H1 (cell line): ENCODE measurements around the gene ORMDL2. TPM values are rescaled to one million over a fixed set of nuclear protein-coding genes. Genes with fewer than 3 reads are reported as not detected.

ENCODE experiments used
- CTCF ChIA-PET: fragments of 300-600 bp; sonication (Branson Sonifier 250); formaldehyde crosslinking; loops from one replicate; lab custom pipeline; 2021; ENCODE audit not compliant: partially characterized antibody; lab: Charles Lee
- POLR2A ChIA-PET: fragments of 300-600 bp; sonication (Branson Sonifier 250); formaldehyde crosslinking; loops from one replicate; lab custom pipeline; 2021; ENCODE audit warnings: inconsistent platforms; ENCODE audit not compliant: partially characterized antibody; lab: Charles Lee
- DNase-seq, 2 experiments: peaks; one replicate each; pipeline versions ENCODE4 v3.0.0 to v3.0.0-alpha.2; 2010 to 2022; ENCODE audit warnings: low spot score in 2 of 2, low read depth in 1 of 2, mixed read lengths in 1 of 2
- FAIRE-seq: peaks from 2 replicates; lab custom pipeline; 2011; peaks lifted over from hg19 to GRCh38; lab: Jason Lieb, UNC
- H2AFZ ChIP-seq: 2 replicates; pipeline ENCODE4 v1.8.1; 2012; ENCODE audit warnings: low read length, inconsistent platforms
- H2AK5ac ChIP-seq: 2 replicates; pipeline ENCODE4 v1.6.1; 2013; ENCODE audit warnings: low read depth, low read length
- H2BK120ac ChIP-seq: replicated peaks from 2 replicates; pipeline ENCODE3; 2013; ENCODE audit warnings: low read depth, low read length, inconsistent platforms
- H2BK12ac ChIP-seq: 2 replicates; pipeline ENCODE4 v1.6.1; 2013; ENCODE audit warnings: low read depth, low read length
- H2BK15ac ChIP-seq: 2 replicates; pipeline ENCODE4 v1.6.1; 2013; ENCODE audit warnings: low read length
- H2BK20ac ChIP-seq: 2 replicates; pipeline ENCODE4 v1.6.1; 2013; ENCODE audit warnings: low read length
- H2BK5ac ChIP-seq: 2 replicates; pipeline ENCODE4 v1.6.1; 2013; ENCODE audit warnings: low read depth, low read length
- H3K14ac ChIP-seq: 2 replicates; pipeline ENCODE4 v1.6.1; 2013; ENCODE audit warnings: inconsistent platforms; ENCODE audit not compliant: insufficient read length
- H3K18ac ChIP-seq: 2 replicates; pipeline ENCODE4 v1.6.1; 2013; ENCODE audit warnings: low read length; ENCODE audit errors: extremely low read depth
- H3K23ac ChIP-seq: 2 replicates; pipeline ENCODE4 v1.6.1; 2013; ENCODE audit warnings: inconsistent platforms; ENCODE audit not compliant: insufficient read length
- H3K23me2 ChIP-seq: 2 replicates; pipeline ENCODE4 v1.6.1; 2013; ENCODE audit warnings: low read depth, low read length
- H3K27ac ChIP-seq: 2 replicates; pipeline ENCODE4 v1.6.1; 2011; ENCODE audit warnings: low read depth, low read length, inconsistent platforms
- H3K27me3 ChIP-seq, 4 experiments: replicated peaks in 1 of 4; 1 replicate in 1 of 4; 2 replicates in 3 of 4; pipeline versions ENCODE4 v1.6.1 to v1.8.1; 2011 to 2013; ENCODE audit warnings: low read length in 3 of 4, mild to moderate bottlenecking in 3 of 4, inconsistent platforms in 2 of 4, mixed read lengths in 2 of 4, moderate library complexity in 1 of 4; ENCODE audit not compliant: control insufficient read depth in 3 of 4, insufficient read depth in 3 of 4; ENCODE audit errors: extremely low read depth in 1 of 4
- H3K36me3 ChIP-seq, 4 experiments: 2 replicates each; pipeline versions ENCODE4 v1.6.1 to v1.8.1; 2011 to 2013; ENCODE audit warnings: mild to moderate bottlenecking in 4 of 4, low read length in 3 of 4, moderate library complexity in 2 of 4, control low read depth in 1 of 4, inconsistent platforms in 1 of 4; ENCODE audit not compliant: insufficient read depth in 4 of 4, control insufficient read depth in 2 of 4
- H3K4ac ChIP-seq: replicated peaks from 2 replicates; pipeline ENCODE3; 2013; ENCODE audit warnings: low read length, low read depth, mixed read lengths, inconsistent platforms; ENCODE audit not compliant: insufficient read length
- H3K4me1 ChIP-seq, 4 experiments: replicated peaks in 1 of 4; 1 replicate in 1 of 4; 2 replicates in 3 of 4; pipeline versions ENCODE4 v1.6.1 to v1.8.1; 2011 to 2013; ENCODE audit warnings: low read length in 3 of 4, inconsistent platforms in 2 of 4, mixed read lengths in 1 of 4; ENCODE audit not compliant: insufficient read depth in 4 of 4, control insufficient read depth in 3 of 4
- H3K4me2 ChIP-seq, 2 experiments: 2 replicates each; pipeline versions ENCODE4 v1.6.1 to v1.8.1; 2011 to 2013; ENCODE audit warnings: low read depth in 2 of 2, low read length in 2 of 2, control low read depth in 1 of 2, inconsistent platforms in 1 of 2, mild to moderate bottlenecking in 1 of 2; ENCODE audit not compliant: insufficient read depth in 1 of 2
- H3K4me3 ChIP-seq, 4 experiments: fragments of 200-600, 300-600 bp in 1 of 4; sonication (generic), shearing (Covaris generic), sonication (Bioruptor Twin) in 1 of 4; 2 replicates each; pipeline versions ENCODE4 v1.5.1 to v1.8.1; 2011 to 2016; ENCODE audit warnings: low read length in 4 of 4, low read depth in 3 of 4, control low read depth in 2 of 4, inconsistent platforms in 2 of 4, mild to moderate bottlenecking in 2 of 4, mixed read lengths in 1 of 4, moderate library complexity in 1 of 4; ENCODE audit not compliant: insufficient read depth in 2 of 4; ENCODE audit errors: extremely low read depth in 1 of 4
- H3K56ac ChIP-seq: replicated peaks from 2 replicates; pipeline ENCODE3; 2013; ENCODE audit warnings: low read depth, mild to moderate bottlenecking, mixed read lengths, low read length, inconsistent platforms; ENCODE audit not compliant: insufficient read length
- H3K79me1 ChIP-seq: 2 replicates; pipeline ENCODE4 v1.6.1; 2013; ENCODE audit warnings: low read depth, low read length, control low read depth
- H3K79me2 ChIP-seq, 2 experiments: 2 replicates each; pipeline versions ENCODE4 v1.6.1 to v1.8.1; 2012 to 2013; ENCODE audit warnings: low read length in 2 of 2, mild to moderate bottlenecking in 2 of 2, inconsistent platforms in 1 of 2; ENCODE audit not compliant: insufficient read depth in 2 of 2, control insufficient read depth in 1 of 2
- H3K9ac ChIP-seq, 4 experiments: replicated peaks in 1 of 4; 1 replicate in 1 of 4; 2 replicates in 3 of 4; pipeline versions ENCODE4 v1.6.1 to v1.8.1; 2011 to 2013; ENCODE audit warnings: low read depth in 3 of 4, low read length in 3 of 4, control low read depth in 2 of 4, mild to moderate bottlenecking in 2 of 4, moderate library complexity in 2 of 4, inconsistent platforms in 1 of 4; ENCODE audit errors: extremely low read depth in 1 of 4
- H3K9me3 ChIP-seq, 2 experiments: 2 replicates each; pipeline versions ENCODE4 v1.6.1 to v1.8.1; 2012 to 2013; ENCODE audit warnings: mild to moderate bottlenecking in 2 of 2, moderate library complexity in 2 of 2, control low read depth in 1 of 2, inconsistent platforms in 1 of 2, low read depth in 1 of 2, low read length in 1 of 2, mixed read lengths in 1 of 2; ENCODE audit not compliant: insufficient read depth in 2 of 2
- H4K20me1 ChIP-seq, 2 experiments: replicated peaks in 1 of 2; 2 replicates each; pipeline versions ENCODE3 to v1.8.1; 2011 to 2013; ENCODE audit warnings: inconsistent platforms in 2 of 2, low read length in 2 of 2, mild to moderate bottlenecking in 1 of 2; ENCODE audit not compliant: insufficient read depth in 2 of 2, control insufficient read depth in 1 of 2
- H4K5ac ChIP-seq: 2 replicates; pipeline ENCODE4 v1.6.1; 2013; ENCODE audit warnings: low read length, low read depth, mixed read lengths, inconsistent platforms; ENCODE audit not compliant: insufficient read length
- H4K8ac ChIP-seq: 2 replicates; pipeline ENCODE4 v1.8.0; 2013; ENCODE audit warnings: mild to moderate bottlenecking, moderate library complexity, low read length, inconsistent platforms; ENCODE audit not compliant: insufficient read depth; ENCODE audit errors: extremely low read depth
- H4K91ac ChIP-seq: replicated peaks from 2 replicates; pipeline ENCODE3; 2013; ENCODE audit warnings: low read length, mixed read lengths, inconsistent platforms; ENCODE audit not compliant: insufficient read length
- BACH1 ChIP-seq: IDR thresholded peaks from 2 replicates; pipeline ENCODE4 v1.6.1; 2012; ENCODE audit warnings: low read length, improper control_type of control experiment
- CTBP2 ChIP-seq: IDR thresholded peaks from 2 replicates; pipeline ENCODE4 v1.7.0; 2011; ENCODE audit warnings: borderline replicate concordance, mild to moderate bottlenecking, moderate library complexity, mixed read lengths, low read length; ENCODE audit not compliant: insufficient read depth, insufficient read length
- EZH2 ChIP-seq: fragments of 200-600 bp; sonication (generic); IDR thresholded peaks from 2 replicates; pipeline ENCODE4 v1.7.1; 2012; ENCODE audit warnings: low read depth, mild to moderate bottlenecking, moderate library complexity, low read length, inconsistent platforms; ENCODE audit not compliant: severe bottlenecking
- FOSL1 ChIP-seq: IDR thresholded peaks from 2 replicates; pipeline ENCODE4 v1.6.1; 2011; ENCODE audit warnings: mild to moderate bottlenecking, low read depth, low read length, moderate library complexity; ENCODE audit not compliant: insufficient read depth
- GABPA ChIP-seq: IDR thresholded peaks from 2 replicates; pipeline ENCODE4 v1.6.1; 2011; ENCODE audit warnings: mild to moderate bottlenecking, low read length, moderate library complexity, borderline replicate concordance; ENCODE audit not compliant: insufficient read depth
- JUN ChIP-seq: IDR thresholded peaks from 2 replicates; pipeline ENCODE4 v1.6.1; 2011; ENCODE audit warnings: low read depth, mild to moderate bottlenecking, improper control_type of control experiment, low read length
- JUND ChIP-seq: IDR thresholded peaks from 2 replicates; pipeline ENCODE4 v1.6.1; 2011; ENCODE audit warnings: mild to moderate bottlenecking, improper control_type of control experiment, low read length
- KDM4A ChIP-seq: IDR thresholded peaks from one replicate; pipeline ENCODE4 v1.7.1; 2012; ENCODE audit warnings: low read depth, mild to moderate bottlenecking, moderate library complexity, low read length, inconsistent platforms; ENCODE audit not compliant: severe bottlenecking
- SAP30 ChIP-seq: fragments of 300-600 bp; sonication (generic); IDR thresholded peaks from 2 replicates; pipeline ENCODE4 v1.7.1; 2012; ENCODE audit warnings: low read length, moderate library complexity, mild to moderate bottlenecking, inconsistent platforms; ENCODE audit not compliant: insufficient read depth, insufficient replicate concordance
- TBP ChIP-seq: IDR thresholded peaks from 2 replicates; pipeline ENCODE4 v1.6.1; 2011; ENCODE audit warnings: low read depth, low read length, improper control_type of control experiment
- TEAD4 ChIP-seq: IDR thresholded peaks from 2 replicates; pipeline ENCODE4 v1.6.1; 2012; ENCODE audit warnings: low read depth, low read length, inconsistent platforms, mixed read lengths
- WGBS, 2 experiments: shearing (Covaris generic) in 1 of 2; methylation state at CpG; one replicate each; pipeline versions ENCODE4 v1.1.6 to v1.1.7; 2013 to 2015; ENCODE audit warnings: low lambda C conversion rate in 2 of 2, mixed read lengths in 2 of 2, inconsistent platforms in 1 of 2, low coverage in 1 of 2, missing lambda C conversion rate in 1 of 2; ENCODE audit not compliant: insufficient replicate concordance in 2 of 2, insufficient coverage in 1 of 2, insufficient read length in 1 of 2; ENCODE audit errors: extremely low coverage in 1 of 2, missing lambda C conversion rate in 1 of 2; 5-methylcytosine and 5-hydroxymethylcytosine counted together
- polyA plus RNA-seq, 7 experiments: library from polyadenylated mRNA; depleted of rRNA in 3 of 7; stranded (reverse) in 5 of 7; unstranded in 2 of 7; fragments of >200 nt in 5 of 7; fragments of 200-250 nt in 2 of 7; gene quantifications; 1 replicate in 5 of 7; 2 replicates in 1 of 7; 4 replicates in 1 of 7; pipeline versions ENCODE4 v1.2.1 to v1.2.3, GENCODE V29; 2011 to 2013; ENCODE audit warnings: missing spikeins in 2 of 7, mixed read lengths in 2 of 7
- total RNA-seq: library from RNA; stranded (reverse); fragmentation: NEBNext Ultra II Directional; extraction: Animal tissue kit (Norgen Biotek cat#: 25700); gene quantifications from 2 replicates; pipeline ENCODE4 v1.2.1, GENCODE V29; 2021
- TF ChIP-seq, protein P1 (sequence below): IDR thresholded peaks from 2 replicates; pipeline ENCODE4 v1.6.1; 2012; ENCODE audit warnings: inconsistent platforms

The ORMDL2 gene
- total and polyA plus RNA-seq, 2 of the 8 experiments (the other 6 are each of a cell fraction or from before 2014, with no cell fraction given): 39.0 to 65.6 TPM

DNA sequence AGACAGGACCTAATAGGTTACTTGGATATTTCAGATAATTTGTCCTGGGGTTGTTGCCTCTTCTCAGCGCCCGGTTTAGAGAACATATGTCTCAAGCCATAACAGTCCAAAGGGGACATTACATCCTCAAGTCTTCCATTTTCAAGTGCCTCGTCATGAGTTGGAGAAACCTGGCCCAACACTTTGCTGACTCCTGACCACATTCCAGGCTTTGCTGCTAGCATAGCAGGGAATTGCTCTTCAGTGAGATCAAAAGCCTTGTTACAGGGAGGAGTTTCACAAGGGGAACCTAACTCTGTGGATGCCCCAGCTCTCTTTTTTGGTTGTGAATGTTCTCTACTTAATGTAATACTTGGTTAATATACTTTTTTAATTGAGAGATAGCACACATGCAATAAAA lies 33.1 kb downstream of the ORMDL2 start:
- TF ChIP-seq SAP30: no peak
- no peak for TF ChIP-seq JUN
- TF ChIP-seq CTBP2: no peak
- TF ChIP-seq FOSL1: no peak
- no peak for TF ChIP-seq KDM4A
- TF ChIP-seq GABPA: no peak
- TF ChIP-seq, protein P1, sequence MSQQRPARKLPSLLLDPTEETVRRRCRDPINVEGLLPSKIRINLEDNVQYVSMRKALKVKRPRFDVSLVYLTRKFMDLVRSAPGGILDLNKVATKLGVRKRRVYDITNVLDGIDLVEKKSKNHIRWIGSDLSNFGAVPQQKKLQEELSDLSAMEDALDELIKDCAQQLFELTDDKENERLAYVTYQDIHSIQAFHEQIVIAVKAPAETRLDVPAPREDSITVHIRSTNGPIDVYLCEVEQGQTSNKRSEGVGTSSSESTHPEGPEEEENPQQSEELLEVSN: no peak
- no peak for TF ChIP-seq TBP
- 0 out of 2 replicates have a peak, but pooled peaks have one; percentile 39 for TF ChIP-seq BACH1
- no peak for TF ChIP-seq JUND
- peak; percentile 81; the same call in 1 of the 2 replicates for TF ChIP-seq TEAD4
- TF ChIP-seq EZH2: no peak
- no peak overlapping the region for H2BK15ac ChIP-seq
- H4K8ac ChIP-seq: no peak overlapping the region
- H3K4ac ChIP-seq: no peak overlapping the region
- H4K91ac ChIP-seq: no peak overlapping the region
- no peaks in the 10 kb centered on the region for H3K27me3 ChIP-seq
- no peak overlapping the region for H3K18ac ChIP-seq
- H2BK5ac ChIP-seq: no peak overlapping the region
- H3K36me3 ChIP-seq: no peaks in the 10 kb centered on the region
- H3K4me1 ChIP-seq: no peaks in the 10 kb centered on the region; a peak in 1 of 7 replicates
- no peaks in the 10 kb centered on the region for H3K23me2 ChIP-seq
- no peak overlapping the region for H3K9ac ChIP-seq
- CTCF ChIA-PET: interaction anchor here (0.5 kb wide), 1 partner anchor 21 kb away, joined by 3 read pairs; the partner anchor contains the start of gene DNAJC14
- no peak overlapping the region for H3K4me3 ChIP-seq
- no peak overlapping the region for H2BK20ac ChIP-seq
- H3K23ac ChIP-seq: no peak overlapping the region
- no peak overlapping the region for H2BK120ac ChIP-seq
- H3K27ac ChIP-seq: no peak overlapping the region
- H3K14ac ChIP-seq: no peak overlapping the region
- H3K79me2 ChIP-seq: no peaks in the 10 kb centered on the region
- H3K79me1 ChIP-seq: no peaks in the 10 kb centered on the region
- no peak overlapping the region for H2BK12ac ChIP-seq
- no peak overlapping the region for H3K4me2 ChIP-seq
- no peak overlapping the region for H2AK5ac ChIP-seq
- WGBS, 2 experiments: 89% methylated on average over 3 of the region's 3 CpGs; no CpG with 5 or more reads in 1 of the 2 experiments
- H4K5ac ChIP-seq: no peak overlapping the region
- FAIRE-seq (no peak), DNase-seq (no peak)
- H4K20me1 ChIP-seq: no peaks in the 10 kb centered on the region
- H3K56ac ChIP-seq: no peak overlapping the region
- no peaks in the 10 kb centered on the region for H3K9me3 ChIP-seq
- POLR2A ChIA-PET: interaction anchor here (0.6 to 0.7 kb wide), 2 partner anchors 22 to 114 kb away, joined by 3 read pairs; no protein-coding TSS in a partner anchor
- H2AFZ ChIP-seq: peak overlapping the region; percentile 2; the same call in 1 of the 2 replicates
